HepG2 (cell line): ENCODE results near the gene ACTR3. TPM values are rescaled to one million over a fixed set of nuclear protein-coding genes. Genes with fewer than 3 reads are reported as not detected.

ENCODE experiments used
- ATAC-seq: fragments of 200-7000 bp; cut with Tn5 transposase; 3 replicates; pipeline ENCODE4 v1.9.1; 2020; ENCODE audit warnings: mild to moderate bottlenecking, moderate library complexity
- BruUV-seq: library from RNA; stranded (reverse); fragments of 400-500 nt; replicated peaks from 2 replicates; lab custom pipeline; 2021; lab: Mats Ljungman, UMichigan
- CTCF ChIA-PET: fragments of 300-600 bp; formaldehyde crosslinking; extraction: SDS; loops from one replicate; lab custom pipeline; 2021; ENCODE audit warnings: low total read pairs, inconsistent platforms, low intra/inter-chr PET ratio; lab: Yijun Ruan, JAX
- POLR2A ChIA-PET: fragments of 350-600 bp; sonication (Branson Sonifier 250); formaldehyde crosslinking; loops from one replicate; lab custom pipeline; 2020; ENCODE audit warnings: antibody characterized with exemption, inconsistent platforms; lab: Yijun Ruan, JAX
- DNase-seq: peaks from one replicate; pipeline ENCODE4 v3.0.0-alpha.2; 2015; ENCODE audit warnings: low spot score
- FAIRE-seq: peaks from 3 replicates; lab custom pipeline; 2011; peaks lifted over from hg19 to GRCh38; lab: Jason Lieb, UNC
- H2AFZ ChIP-seq: one replicate; pipeline ENCODE4 v1.6.1; 2011; ENCODE audit warnings: low read length, inconsistent platforms
- H3K27ac ChIP-seq: fragments of 300-600 bp; 3 replicates; pipeline ENCODE4 v1.8.0; 2011; ENCODE audit warnings: mixed run types, mild to moderate bottlenecking, mixed read lengths, low read length, inconsistent platforms; ENCODE audit not compliant: insufficient read depth; ENCODE audit errors: extremely low read length
- H3K27me3 ChIP-seq, 2 experiments: fragments of 200-600 bp in 1 of 2; 2 replicates in 1 of 2; 3 replicates in 1 of 2; pipeline versions ENCODE4 v1.6.0 to v1.8.0; 2011; ENCODE audit warnings: low read length in 2 of 2, mild to moderate bottlenecking in 2 of 2, moderate library complexity in 2 of 2, inconsistent platforms in 1 of 2; ENCODE audit not compliant: insufficient read depth in 2 of 2, control insufficient read depth in 1 of 2
- H3K36me3 ChIP-seq, 2 experiments: fragments of 200-600 bp in 1 of 2; replicated peaks in 1 of 2; 2 replicates in 1 of 2; 3 replicates in 1 of 2; pipeline versions ENCODE4 v1.5.1 to v1.8.0; 2011; ENCODE audit warnings: low read length in 2 of 2, inconsistent platforms in 1 of 2; ENCODE audit not compliant: insufficient read depth in 2 of 2, control insufficient read depth in 1 of 2
- H3K4me1 ChIP-seq: 2 replicates; pipeline ENCODE4 v1.5.1; 2012; ENCODE audit warnings: low read length, inconsistent platforms; ENCODE audit not compliant: insufficient read depth
- H3K4me2 ChIP-seq: 2 replicates; pipeline ENCODE4 v1.6.0; 2011; ENCODE audit warnings: low read depth, low read length, inconsistent platforms
- H3K4me3 ChIP-seq, 3 experiments: fragments of 200-600 bp in 1 of 3; sonication (generic), shearing (Covaris generic) in 1 of 3; replicated peaks in 1 of 3; 2 replicates each; pipeline ENCODE4 v1.5.1; 2011 to 2016; ENCODE audit warnings: low read length in 3 of 3, inconsistent platforms in 2 of 3, low read depth in 2 of 3, mild to moderate bottlenecking in 2 of 3, control low read depth in 1 of 3, mixed read lengths in 1 of 3; ENCODE audit not compliant: insufficient read depth in 1 of 3
- H3K79me2 ChIP-seq: one replicate; pipeline ENCODE4 v1.6.1; 2011; ENCODE audit warnings: low read length, inconsistent platforms; ENCODE audit not compliant: insufficient read depth
- H3K9ac ChIP-seq: 2 replicates; pipeline ENCODE4 v1.6.0; 2011; ENCODE audit warnings: mild to moderate bottlenecking, low read depth, low read length, inconsistent platforms; ENCODE audit not compliant: insufficient read depth
- H3K9me3 ChIP-seq: 2 replicates; pipeline ENCODE4 v1.5.1; 2012; ENCODE audit warnings: mild to moderate bottlenecking, low read length
- H4K20me1 ChIP-seq: 2 replicates; pipeline ENCODE4 v1.6.0; 2011; ENCODE audit warnings: inconsistent platforms, mild to moderate bottlenecking, low read length, moderate library complexity; ENCODE audit not compliant: insufficient read depth
- LCORL ChIP-seq, 2 experiments: fragments of 450-650 bp in 1 of 2; sonication (generic) in 1 of 2; formaldehyde crosslinking in 1 of 2; IDR thresholded peaks; 2 replicates each; pipeline versions ENCODE4 v1.5.0 to v1.6.1; 2017 to 2020; ENCODE audit warnings: antibody characterized with exemption in 1 of 2, missing genetic modification reagents in 1 of 2
- POLR2A ChIP-seq, 2 experiments: IDR thresholded peaks; 2 replicates each; pipeline ENCODE4 v1.6.1; 2011; ENCODE audit warnings: low read depth in 2 of 2, low read length in 2 of 2, mild to moderate bottlenecking in 1 of 2, moderate library complexity in 1 of 2; ENCODE audit not compliant: insufficient read depth in 1 of 2
- RXRB ChIP-seq: IDR thresholded peaks from 2 replicates; pipeline ENCODE4 v1.6.1; 2016; ENCODE audit warnings: borderline replicate concordance, missing genetic modification reagents, missing compliant biosample characterization
- SALL2 ChIP-seq: sonication (generic); formaldehyde crosslinking; IDR thresholded peaks from 2 replicates; pipeline ENCODE4 v1.8.1; 2023; ENCODE audit warnings: mild to moderate bottlenecking, missing genetic modification reagents, inconsistent platforms
- TFDP1 ChIP-seq: IDR thresholded peaks from 2 replicates; pipeline ENCODE4 v1.6.1; 2016; ENCODE audit warnings: missing compliant biosample characterization, missing genetic modification reagents, borderline replicate concordance
- ZBTB21 ChIP-seq: sonication (generic); formaldehyde crosslinking; IDR thresholded peaks from 2 replicates; pipeline ENCODE4 v1.4.0; 2020; ENCODE audit warnings: missing genetic modification reagents
- ZKSCAN8 ChIP-seq: IDR thresholded peaks from 2 replicates; pipeline ENCODE4 v1.6.1; 2016; ENCODE audit warnings: borderline replicate concordance, missing genetic modification reagents, missing compliant biosample characterization
- ZNF547 ChIP-seq: sonication (generic); formaldehyde crosslinking; IDR thresholded peaks from 2 replicates; pipeline ENCODE4 v1.5.1; 2020; ENCODE audit warnings: mild to moderate bottlenecking, missing genetic modification reagents
- WGBS: methylation state at CpG from one replicate; pipeline ENCODE4 v1.1.6; 2017; ENCODE audit warnings: low lambda C conversion rate; 5-methylcytosine and 5-hydroxymethylcytosine counted together
- in situ Hi-C: cut with HindIII; loops from 2 replicates; pipeline ENCODE4 v1.10.0; 2017; ENCODE audit warnings: low pct_unique_long_range_greater_than_20kb; ENCODE audit not compliant: extremely low pct_ligation_motif_present
- intact Hi-C: fragments of 100-400 bp; cut with micrococcal nuclease; formaldehyde crosslinking; loops from one replicate; pipeline ENCODE4 v1.10.0; 2022; ENCODE audit not compliant: unreplicated experiment
- polyA plus RNA-seq, 8 experiments: library from polyadenylated mRNA; depleted of rRNA in 3 of 8; stranded (reverse) in 7 of 8; unstranded in 1 of 8; fragments of >200 nt; fragmentation: Illumina TruSeq in 4 of 8; extraction: Trizol in 4 of 8; gene quantifications; 2 replicates each; pipeline versions ENCODE4 v1.2.1 to v1.2.3, GENCODE V29; 2011 to 2016; ENCODE audit warnings: low read depth in 4 of 8, missing spikeins in 1 of 8, mixed read lengths in 1 of 8; ENCODE audit not compliant: insufficient read depth in 1 of 8
- total RNA-seq, 5 experiments: library from RNA; depleted of rRNA; stranded (reverse); fragments of >200 nt; fragmentation: Illumina TruSeq; extraction: Trizol; gene quantifications; 2 replicates each; pipeline ENCODE4 v1.2.3, GENCODE V29; 2016; ENCODE audit warnings: low read depth in 1 of 5

Gene ACTR3
- total and polyA plus RNA-seq, 2 of the 13 experiments (the other 11 are each of a cell fraction or from before 2014, with no cell fraction given) = 123 to 225 TPM

- no peak for TF ChIP-seq ZKSCAN8 (CRISPR knock-in tag)
- TF ChIP-seq RXRB (CRISPR knock-in tag) = 0 out of 2 replicates have a peak, but pooled peaks have one; percentile 16
- TF ChIP-seq LCORL (IDR thresholded peaks at IDR 0.05) = no peak
- no peak for TF ChIP-seq LCORL (CRISPR knock-in tag; IDR thresholded peaks at IDR 0.05)
- no peak for TF ChIP-seq SALL2 (CRISPR knock-in tag)
- TF ChIP-seq ZNF547 = no peak
- no peak for TF ChIP-seq ZBTB21 (CRISPR knock-in tag)
These were observed 3.3 kb upstream of the ACTR3 start (continued) for GRCh38 chr2:113886479-113887008.

- TF ChIP-seq TFDP1 (no peak), POLR2A (IDR thresholded peaks at IDR 0.05; ENCODE audit: insufficient read depth in 1 of 2, low read depth in 2 of 2, low read length in 2 of 2) (0 out of 4 replicates have a peak, but pooled peaks of 1 of the 2 experiments have one; percentile 12)
- H3K9me3 ChIP-seq = no peaks in the 10 kb centered on the region
- peaks cover 28% of the 10 kb centered on the region for H3K79me2 ChIP-seq
- no peak overlapping the region for H3K27ac ChIP-seq
- ATAC-seq (no peak), FAIRE-seq (no peak), DNase-seq (no peak)
- intact Hi-C loops = loop anchor here (5.0 kb wide), 1 partner anchor 665 kb away; no protein-coding TSS in a partner anchor
- no peak overlapping the region for H3K9ac ChIP-seq
- H3K4me3 ChIP-seq = no peak overlapping the region
- H3K4me2 ChIP-seq = no peak overlapping the region
- H3K27me3 ChIP-seq = no peaks in the 10 kb centered on the region; a peak in 1 of 5 replicates
- in situ Hi-C loops = loop anchor here (5.0 kb wide), 1 partner anchor 130 kb away; the partner anchor contains the start of gene SLC35F5
- BruUV-seq = no TSS peak
- ChIA-PET POLR2A (interaction anchor here (1.6 to 4.8 kb wide), 2 partner anchors 9 to 130 kb away, joined by 6 to 79 read pairs; partner anchors contain the start of gene SLC35F5), CTCF (no interaction called here)
- H4K20me1 ChIP-seq = 0 out of 2 replicates have a peak, but pooled peaks cover 3% of the 10 kb centered on the region
- H2AFZ ChIP-seq = no peak overlapping the region
- peaks cover 37% of the 10 kb centered on the region for H3K4me1 ChIP-seq
- no peaks in the 10 kb centered on the region for H3K36me3 ChIP-seq
- WGBS = 95% methylated on average over 7 of the region's 7 CpGs
These were observed 2.7 kb upstream of the ACTR3 start for GRCh38 chr2:113887009-113887792.
